SK-N-MC (cell line): ENCODE measurements around the gene SCIN.
"Not testable (repeated sequence)": the region's sequence is repeated elsewhere in the genome, so short reads cannot be mapped to it uniquely, and the experiment has no call there.

ENCODE experiments used
- EZH2 ChIP-seq: fragments of 200-600 bp; sonication (generic); IDR thresholded peaks from one replicate; pipeline ENCODE4 v1.6.1; 2017; ENCODE audit warnings: antibody characterized with exemption
- POLR2AphosphoS5 ChIP-seq: IDR thresholded peaks from 2 replicates; pipeline ENCODE4 v1.6.1; 2012; ENCODE audit warnings: mild to moderate bottlenecking, low read depth, low read length, borderline replicate concordance

DNA sequence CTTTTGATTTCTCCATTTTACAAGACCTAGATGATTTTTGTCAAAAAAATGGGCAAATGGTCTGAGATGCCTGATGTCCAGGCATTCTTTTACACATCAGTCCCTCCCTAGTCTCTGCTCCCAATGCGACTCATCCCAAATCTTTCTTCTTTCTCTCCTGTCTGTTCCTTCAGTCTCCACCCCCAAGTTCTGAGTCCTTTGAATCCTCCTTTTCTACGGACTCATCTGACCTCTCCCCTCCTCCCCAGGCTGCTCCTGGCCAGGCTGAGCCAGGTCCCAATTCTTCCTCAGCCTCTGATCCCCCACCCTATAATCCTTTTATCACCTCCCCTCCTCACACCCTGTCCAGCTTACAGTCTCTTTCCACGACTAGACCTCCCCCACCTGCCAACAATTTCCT is 90.5 kb downstream of the SCIN start:
- not testable (repeated sequence) for TF ChIP-seq POLR2AphosphoS5, EZH2
